ENCODE results near the gene RAD23B. TPM values are rescaled to one million over a fixed set of nuclear protein-coding genes. Genes with fewer than 3 reads are reported as not detected.
A peak's percentile ranks its signal among the peaks of the same experiment; 100 is the strongest.

The RAD23B gene
- total RNA-seq, 2 experiments from 2014 or later = 114 to 188 TPM

GRCh38 chr9:107269681-107270080, 13.4 kb upstream of the RAD23B start:
- Mint-ChIP-seq H3K27me3 (peaks cover 14% of the 10 kb centered on the region), H3K36me3 (ENCODE audit: low read depth) (no peaks in the 10 kb centered on the region), H3K4me3 (no peak overlapping the region), H3K4me1 (no peaks in the 10 kb centered on the region), H3K27ac (no peak overlapping the region), H3K9me3 (ENCODE audit: low read depth) (peaks cover 4% of the 10 kb centered on the region)
- DNase-seq = no peak
- ATAC-seq = no peak
- intact Hi-C loops (cut with DNase I, micrococcal nuclease) = no loop called here
- ChIA-PET CTCF (interaction anchor here (0.9 to 1.5 kb wide), 3 partner anchors 12 to 73 kb away, joined by 3 read pairs; no protein-coding TSS in a partner anchor), POLR2A (no interaction called here)

GRCh38 chr9:107270082-107270481, 13.0 kb upstream of the RAD23B start:
- no peak for ATAC-seq
- intact Hi-C loops (cut with DNase I, micrococcal nuclease) = no loop called here

GRCh38 chr9:107270580-107270979, 12.5 kb upstream of the RAD23B start:
- Mint-ChIP-seq H3K27ac (no peak overlapping the region), H3K4me3 (no peak overlapping the region), H3K27me3 (peaks cover 18% of the 10 kb centered on the region), H3K36me3 (ENCODE audit: low read depth) (no peaks in the 10 kb centered on the region), H3K4me1 (no peaks in the 10 kb centered on the region), H3K9me3 (ENCODE audit: low read depth) (no peaks in the 10 kb centered on the region)
- ChIA-PET POLR2A (no interaction called here), CTCF (interaction anchor here (0.6 to 1.5 kb wide), 3 partner anchors 13 to 74 kb away, joined by 3 to 4 read pairs (median 3); no protein-coding TSS in a partner anchor)
- intact Hi-C loops (cut with DNase I, micrococcal nuclease) = no loop called here
- DNase-seq (no peak), ATAC-seq (no peak)

More at GRCh38 chr9:107270082-107270481, 13.0 kb upstream of the RAD23B start:
- Mint-ChIP-seq H3K4me3 (no peak overlapping the region), H3K4me1 (no peaks in the 10 kb centered on the region), H3K9me3 (ENCODE audit: low read depth) (peaks cover 4% of the 10 kb centered on the region), H3K27me3 (peaks cover 14% of the 10 kb centered on the region), H3K36me3 (ENCODE audit: low read depth) (no peaks in the 10 kb centered on the region), H3K27ac (no peak overlapping the region)
- ChIA-PET CTCF (interaction anchor here (0.6 to 1.5 kb wide), 4 partner anchors 12 to 74 kb away, joined by 3 to 4 read pairs (median 3); no protein-coding TSS in a partner anchor), POLR2A (no interaction called here)
- no peak for DNase-seq

- ATAC-seq (no peak), DNase-seq (no peak)
- intact Hi-C loops (cut with DNase I, micrococcal nuclease) = no loop called here
- ChIA-PET POLR2A (no interaction called here), CTCF (no interaction called here)
- Mint-ChIP-seq H3K36me3 (ENCODE audit: low read depth) (no peaks in the 10 kb centered on the region), H3K27ac (no peak overlapping the region), H3K9me3 (ENCODE audit: low read depth) (no peaks in the 10 kb centered on the region), H3K4me3 (no peak overlapping the region), H3K4me1 (no peaks in the 10 kb centered on the region), H3K27me3 (peaks cover 20% of the 10 kb centered on the region)
Measured at GRCh38 chr9:107273634-107274033, 9.4 kb upstream of the RAD23B start.

GRCh38 chr9:107274096-107274495, 9.0 kb upstream of the RAD23B start:
- Mint-ChIP-seq H3K27me3 (peaks cover 18% of the 10 kb centered on the region), H3K9me3 (ENCODE audit: low read depth) (no peaks in the 10 kb centered on the region), H3K4me3 (no peak overlapping the region), H3K4me1 (no peaks in the 10 kb centered on the region), H3K36me3 (ENCODE audit: low read depth) (no peaks in the 10 kb centered on the region), H3K27ac (no peak overlapping the region)
- POLR2A ChIA-PET = no interaction called here
- intact Hi-C loops (cut with DNase I, micrococcal nuclease) = no loop called here
- DNase-seq = no peak
- CTCF ChIA-PET = no interaction called here
- ATAC-seq = no peak

GRCh38 chr9:107274953-107275422, 8.1 kb upstream of the RAD23B start:
- CTCF ChIA-PET = no interaction called here
- Mint-ChIP-seq H3K27me3 (peaks cover 16% of the 10 kb centered on the region), H3K4me1 (no peaks in the 10 kb centered on the region), H3K9me3 (ENCODE audit: low read depth) (no peaks in the 10 kb centered on the region), H3K36me3 (ENCODE audit: low read depth) (no peaks in the 10 kb centered on the region), H3K27ac (no peak overlapping the region), H3K4me3 (no peak overlapping the region)
- DNase-seq (no peak), ATAC-seq (no peak)
- POLR2A ChIA-PET = no interaction called here
- intact Hi-C loops (cut with DNase I, micrococcal nuclease) = no loop called here

- Mint-ChIP-seq H3K36me3 (ENCODE audit: low read depth) (no peaks in the 10 kb centered on the region), H3K4me1 (peaks cover 1% of the 10 kb centered on the region), H3K27ac (no peak overlapping the region), H3K4me3 (no peak overlapping the region), H3K27me3 (peaks cover 15% of the 10 kb centered on the region), H3K9me3 (ENCODE audit: low read depth) (no peaks in the 10 kb centered on the region)
- ChIA-PET POLR2A (no interaction called here), CTCF (interaction anchor here (0.6 kb wide), 1 partner anchor 16 kb away, joined by 3 read pairs; no protein-coding TSS in a partner anchor)
- ATAC-seq (no peak), DNase-seq (no peak)
- intact Hi-C loops (cut with DNase I, micrococcal nuclease) = no loop called here
Measured at GRCh38 chr9:107275530-107275929, 7.5 kb upstream of the RAD23B start.

GRCh38 chr9:107276966-107277710, 5.9 kb upstream of the RAD23B start:
- intact Hi-C loops (cut with DNase I, micrococcal nuclease) = no loop called here
- no peak overlapping the region for H3K4me3 Mint-ChIP-seq
- no peak overlapping the region for H3K27ac Mint-ChIP-seq
- no peaks in the 10 kb centered on the region for H3K36me3 Mint-ChIP-seq (ENCODE audit: low read depth)
- ATAC-seq = no peak
- peaks cover 15% of the 10 kb centered on the region for H3K27me3 Mint-ChIP-seq
- ChIA-PET CTCF (no interaction called here), POLR2A (no interaction called here)
- no peak for DNase-seq
- H3K4me1 Mint-ChIP-seq = peaks cover 17% of the 10 kb centered on the region
- no peaks in the 10 kb centered on the region for H3K9me3 Mint-ChIP-seq (ENCODE audit: low read depth)

GRCh38 chr9:107277801-107278200, 5.3 kb upstream of the RAD23B start:
- POLR2A ChIA-PET = no interaction called here
- peaks cover 18% of the 10 kb centered on the region for H3K4me1 Mint-ChIP-seq
- no peaks in the 10 kb centered on the region for H3K9me3 Mint-ChIP-seq (ENCODE audit: low read depth)
- no peak overlapping the region for H3K27ac Mint-ChIP-seq
- no peaks in the 10 kb centered on the region for H3K36me3 Mint-ChIP-seq (ENCODE audit: low read depth)
- intact Hi-C loops (cut with DNase I, micrococcal nuclease) = no loop called here
- no peak for DNase-seq
- H3K27me3 Mint-ChIP-seq = peaks cover 15% of the 10 kb centered on the region
- ATAC-seq = no peak
- H3K4me3 Mint-ChIP-seq = no peak overlapping the region
- CTCF ChIA-PET = no interaction called here

- Mint-ChIP-seq H3K4me1 (peaks cover 18% of the 10 kb centered on the region), H3K27me3 (peaks cover 9% of the 10 kb centered on the region), H3K9me3 (ENCODE audit: low read depth) (no peaks in the 10 kb centered on the region), H3K27ac (no peak overlapping the region), H3K4me3 (no peak overlapping the region), H3K36me3 (ENCODE audit: low read depth) (peaks cover 4% of the 10 kb centered on the region)
- POLR2A ChIA-PET = no interaction called here
- intact Hi-C loops (cut with DNase I, micrococcal nuclease) = no loop called here
- CTCF ChIA-PET = interaction anchor here (0.6 kb wide), 1 partner anchor 40 kb away, joined by 3 read pairs; no protein-coding TSS in a partner anchor
- ATAC-seq (no peak), DNase-seq (no peak)
Measured at GRCh38 chr9:107279086-107279485, 4.0 kb upstream of the RAD23B start.

- DNase-seq = peak; percentile 25
- ATAC-seq = no peak
- Mint-ChIP-seq H3K27me3 (peaks cover 5% of the 10 kb centered on the region), H3K4me1 (peaks cover 24% of the 10 kb centered on the region), H3K27ac (peak overlapping the region; percentile 41), H3K9me3 (ENCODE audit: low read depth) (no peaks in the 10 kb centered on the region), H3K36me3 (ENCODE audit: low read depth) (peaks cover 15% of the 10 kb centered on the region), H3K4me3 (no peak overlapping the region)
- ChIA-PET CTCF (interaction anchor here (0.6 kb wide), 1 partner anchor 26 kb away, joined by 3 read pairs; no protein-coding TSS in a partner anchor), POLR2A (no interaction called here)
- intact Hi-C loops (cut with DNase I, micrococcal nuclease) = loop anchor here (1.0 to 5.0 kb wide), 4 partner anchors 37 to 1832 kb away; no protein-coding TSS in a partner anchor
Measured at GRCh38 chr9:107280543-107280942, 2.5 kb upstream of the RAD23B start.

- H3K9me3 Mint-ChIP-seq (ENCODE audit: low read depth) = no peaks in the 10 kb centered on the region
- no peak overlapping the region for H3K4me3 Mint-ChIP-seq
- POLR2A ChIA-PET = no interaction called here
- H3K27ac Mint-ChIP-seq = no peak overlapping the region
- no peak for DNase-seq
- H3K27me3 Mint-ChIP-seq = peaks cover 2% of the 10 kb centered on the region
- H3K36me3 Mint-ChIP-seq (ENCODE audit: low read depth) = peaks cover 15% of the 10 kb centered on the region
- intact Hi-C loops (cut with DNase I, micrococcal nuclease) = loop anchor here (5.0 kb wide), 3 partner anchors 41 to 1831 kb away; no protein-coding TSS in a partner anchor
- no peak for ATAC-seq
- CTCF ChIA-PET = interaction anchor here (0.6 to 1.8 kb wide), 6 partner anchors 12 to 60 kb away, joined by 3 to 5 read pairs (median 3); no protein-coding TSS in a partner anchor
- peaks cover 30% of the 10 kb centered on the region for H3K4me1 Mint-ChIP-seq
Measured at GRCh38 chr9:107281184-107281583, 1.9 kb upstream of the RAD23B start.

Measured in activated CD4-positive, alpha-beta T cell treated with anti-CD3 and anti-CD28 coated beads for 36 hours (primary cell).